PC-9 (cell line): ENCODE measurements around the gene ZFHX3. TPM values are rescaled to one million over a fixed set of nuclear protein-coding genes. Genes with fewer than 3 reads are reported as not detected.

Source experiments
- BruUV-seq: library from RNA; stranded (reverse); fragments of 400-500 nt; replicated peaks from 2 replicates; lab custom pipeline; 2021; lab: Mats Ljungman, UMichigan
- CTCF ChIA-PET: fragments of 300-600 bp; sonication (Branson Sonifier 250); formaldehyde crosslinking; loops from one replicate; lab custom pipeline; 2022; ENCODE audit warnings: antibody characterized with exemption; lab: Charles Lee
- POLR2A ChIA-PET: fragments of 300-600 bp; sonication (Branson Sonifier 250); formaldehyde crosslinking; loops from one replicate; lab custom pipeline; 2022; ENCODE audit warnings: antibody characterized with exemption; ENCODE audit not compliant: unreplicated experiment; lab: Charles Lee
- DNase-seq, 2 experiments: peaks; one replicate each; pipeline versions ENCODE4 v3.0.0 to v3.0.0-alpha.2; 2015 to 2022; ENCODE audit warnings: mixed read lengths in 1 of 2
- H2AFZ ChIP-seq: fragments of 200-600 bp; sonication (generic); 2 replicates; pipeline ENCODE4 v1.8.1; 2017; ENCODE audit warnings: antibody characterized with exemption
- H3F3A ChIP-seq: fragments of 200-600 bp; sonication (generic); 2 replicates; pipeline ENCODE4 v1.8.1; 2017; ENCODE audit warnings: antibody characterized with exemption, mild to moderate bottlenecking, low read depth; ENCODE audit not compliant: insufficient read depth
- H3K27ac ChIP-seq: fragments of 200-600 bp; sonication (generic); 2 replicates; pipeline ENCODE4 v1.6.1; 2016; ENCODE audit warnings: mixed run types
- H3K27me3 ChIP-seq: fragments of 200-600 bp; sonication (generic); 2 replicates; pipeline ENCODE4 v1.6.1; 2016; ENCODE audit warnings: low read depth, mixed run types; ENCODE audit not compliant: insufficient read depth
- H3K36me3 ChIP-seq: fragments of 200-600 bp; sonication (generic); 2 replicates; pipeline ENCODE4 v1.6.1; 2016; ENCODE audit warnings: low read depth, mixed run types
- H3K4me1 ChIP-seq: fragments of 200-600 bp; sonication (generic); replicated peaks from 2 replicates; pipeline ENCODE4 v1.6.1; 2016; ENCODE audit warnings: mixed run types; ENCODE audit not compliant: insufficient read depth
- H3K4me2 ChIP-seq: fragments of 200-600 bp; sonication (generic); 2 replicates; pipeline ENCODE4 v1.6.1; 2017; ENCODE audit warnings: mixed run types
- H3K4me3 ChIP-seq: fragments of 200-600 bp; sonication (generic); 2 replicates; pipeline ENCODE4 v1.6.1; 2016; ENCODE audit warnings: mixed run types
- H3K79me2 ChIP-seq: fragments of 200-600 bp; sonication (generic); 2 replicates; pipeline ENCODE4 v1.6.1; 2017; ENCODE audit warnings: low read depth, mixed run types
- H3K9me2 ChIP-seq: fragments of 200-600 bp; sonication (generic); 2 replicates; pipeline ENCODE4 v1.8.1; 2017; ENCODE audit warnings: mild to moderate bottlenecking; ENCODE audit not compliant: insufficient read depth
- H3K9me3 ChIP-seq: fragments of 200-600 bp; sonication (generic); 2 replicates; pipeline ENCODE4 v1.8.1; 2016; ENCODE audit warnings: low read depth; ENCODE audit not compliant: insufficient read depth
- H4K20me1 ChIP-seq: fragments of 200-600 bp; sonication (generic); 2 replicates; pipeline ENCODE4 v1.8.1; 2017; ENCODE audit not compliant: insufficient read depth
- EZH2 ChIP-seq: fragments of 200-600 bp; sonication (generic); IDR thresholded peaks from 2 replicates; pipeline ENCODE4 v1.8.0; 2017; ENCODE audit warnings: antibody characterized with exemption, low read depth
- intact Hi-C: fragments of 100-400 bp; cut with micrococcal nuclease; formaldehyde crosslinking; loops from one replicate; pipeline ENCODE4 v1.10.0; 2022; ENCODE audit not compliant: unreplicated experiment
- total RNA-seq: library from RNA; stranded (reverse); gene quantifications from 2 replicates; pipeline ENCODE4 v1.2.3, GENCODE V29; 2021
- TF ChIP-seq, protein P1 (sequence below): fragments of 200-600 bp; sonication (generic); conservative IDR thresholded peaks from 2 replicates; pipeline ENCODE4 v1.6.1; 2017; ENCODE audit warnings: mixed run types, antibody characterized with exemption, mild to moderate bottlenecking, moderate library complexity

ZFHX3 gene
- total RNA-seq, 1 experiment from 2014 or later: 23.1 TPM

DNA sequence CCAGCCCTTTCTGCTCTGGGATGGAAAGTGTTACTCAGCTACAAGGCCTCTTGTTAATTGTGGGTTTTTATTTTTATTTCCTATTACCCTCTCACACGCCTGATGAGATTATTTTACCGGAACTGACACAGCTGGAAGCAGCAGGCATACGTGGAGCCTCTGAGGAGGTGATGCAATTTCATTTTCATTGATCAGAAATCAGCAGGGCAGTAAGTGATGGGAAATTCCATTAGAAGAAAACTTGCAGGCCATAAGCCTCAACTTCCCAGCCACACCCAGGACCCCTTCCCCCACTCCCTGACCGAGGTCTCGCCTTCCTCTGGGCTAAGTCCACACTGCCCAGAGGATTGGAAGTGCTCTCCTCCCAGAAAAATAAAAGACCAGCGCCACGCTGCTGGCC is 69.7 kb downstream of the ZFHX3 start:
- Histone ChIP-seq H3K4me1 (no peaks in the 10 kb centered on the region), H3K36me3 (no peaks in the 10 kb centered on the region), H3K27me3 (no peaks in the 10 kb centered on the region), H3K4me2 (no peak overlapping the region), H2AFZ (no peak overlapping the region), H3K4me3 (no peak overlapping the region), H4K20me1 (no peaks in the 10 kb centered on the region), H3K79me2 (peaks cover 66% of the 10 kb centered on the region), H3K9me3 (no peaks in the 10 kb centered on the region), H3K9me2 (no peaks in the 10 kb centered on the region), H3K27ac (no peak overlapping the region), H3F3A (no peaks in the 10 kb centered on the region)
- no TSS peak for BruUV-seq
- CTCF ChIA-PET: no interaction called here
- intact Hi-C loops: no loop called here
- TF ChIP-seq, protein P1, sequence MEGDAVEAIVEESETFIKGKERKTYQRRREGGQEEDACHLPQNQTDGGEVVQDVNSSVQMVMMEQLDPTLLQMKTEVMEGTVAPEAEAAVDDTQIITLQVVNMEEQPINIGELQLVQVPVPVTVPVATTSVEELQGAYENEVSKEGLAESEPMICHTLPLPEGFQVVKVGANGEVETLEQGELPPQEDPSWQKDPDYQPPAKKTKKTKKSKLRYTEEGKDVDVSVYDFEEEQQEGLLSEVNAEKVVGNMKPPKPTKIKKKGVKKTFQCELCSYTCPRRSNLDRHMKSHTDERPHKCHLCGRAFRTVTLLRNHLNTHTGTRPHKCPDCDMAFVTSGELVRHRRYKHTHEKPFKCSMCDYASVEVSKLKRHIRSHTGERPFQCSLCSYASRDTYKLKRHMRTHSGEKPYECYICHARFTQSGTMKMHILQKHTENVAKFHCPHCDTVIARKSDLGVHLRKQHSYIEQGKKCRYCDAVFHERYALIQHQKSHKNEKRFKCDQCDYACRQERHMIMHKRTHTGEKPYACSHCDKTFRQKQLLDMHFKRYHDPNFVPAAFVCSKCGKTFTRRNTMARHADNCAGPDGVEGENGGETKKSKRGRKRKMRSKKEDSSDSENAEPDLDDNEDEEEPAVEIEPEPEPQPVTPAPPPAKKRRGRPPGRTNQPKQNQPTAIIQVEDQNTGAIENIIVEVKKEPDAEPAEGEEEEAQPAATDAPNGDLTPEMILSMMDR: no peak
- TF ChIP-seq EZH2: no peak
- no peak for DNase-seq
- POLR2A ChIA-PET: no interaction called here

DNA sequence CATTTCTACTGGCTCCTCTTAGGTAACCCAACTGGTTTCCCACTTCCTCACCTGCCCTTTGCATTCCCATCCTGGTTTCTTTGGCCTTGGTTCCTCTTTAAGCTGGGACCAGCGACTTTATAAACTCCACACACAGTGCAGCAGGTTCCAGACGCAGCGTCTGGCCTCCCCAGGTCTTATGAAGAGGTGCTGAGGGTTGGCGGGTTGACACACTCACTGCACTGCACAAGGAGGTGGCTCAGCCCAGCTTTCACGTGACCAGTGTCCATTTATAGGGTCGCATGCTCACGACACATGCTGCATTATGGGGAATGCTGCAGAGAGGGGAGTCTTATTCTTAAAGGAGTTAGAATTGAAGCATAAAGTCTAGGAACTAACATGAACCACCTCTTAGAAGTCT is 70.8 kb downstream of the ZFHX3 start:
- Histone ChIP-seq H3K27ac (no peak overlapping the region), H2AFZ (no peak overlapping the region), H3K9me2 (no peaks in the 10 kb centered on the region), H3K4me1 (no peaks in the 10 kb centered on the region), H3K9me3 (no peaks in the 10 kb centered on the region), H3F3A (no peaks in the 10 kb centered on the region), H3K27me3 (no peaks in the 10 kb centered on the region), H4K20me1 (no peaks in the 10 kb centered on the region), H3K36me3 (no peaks in the 10 kb centered on the region), H3K79me2 (peaks cover 55% of the 10 kb centered on the region), H3K4me3 (no peak overlapping the region), H3K4me2 (no peak overlapping the region)
- intact Hi-C loops: no loop called here
- no TSS peak for BruUV-seq
- ChIA-PET CTCF (no interaction called here), POLR2A (no interaction called here)
- TF ChIP-seq, protein P1: no peak
- TF ChIP-seq EZH2: no peak
- no peak for DNase-seq

GRCh38 chr16:72976438-72977064 is 71.4 kb downstream of the ZFHX3 start:
- Histone ChIP-seq H3K4me1 (no peaks in the 10 kb centered on the region), H3K27me3 (no peaks in the 10 kb centered on the region), H3K4me3 (no peak overlapping the region), H3K9me3 (no peaks in the 10 kb centered on the region), H3K36me3 (no peaks in the 10 kb centered on the region), H3K9me2 (no peaks in the 10 kb centered on the region), H3K4me2 (no peak overlapping the region), H4K20me1 (no peaks in the 10 kb centered on the region), H3F3A (no peaks in the 10 kb centered on the region), H3K79me2 (peaks cover 49% of the 10 kb centered on the region), H3K27ac (no peak overlapping the region), H2AFZ (no peak overlapping the region)
- POLR2A ChIA-PET: interaction anchor here (0.6 kb wide), 1 partner anchor 15 kb away, joined by 4 read pairs; no protein-coding TSS in a partner anchor
- TF ChIP-seq EZH2: no peak
- TF ChIP-seq, protein P1: no peak
- BruUV-seq: no TSS peak
- intact Hi-C loops: no loop called here
- DNase-seq: no peak
- CTCF ChIA-PET: no interaction called here
